ENCODE measurements around the gene GRIA1.

The GRIA1 gene

DNA sequence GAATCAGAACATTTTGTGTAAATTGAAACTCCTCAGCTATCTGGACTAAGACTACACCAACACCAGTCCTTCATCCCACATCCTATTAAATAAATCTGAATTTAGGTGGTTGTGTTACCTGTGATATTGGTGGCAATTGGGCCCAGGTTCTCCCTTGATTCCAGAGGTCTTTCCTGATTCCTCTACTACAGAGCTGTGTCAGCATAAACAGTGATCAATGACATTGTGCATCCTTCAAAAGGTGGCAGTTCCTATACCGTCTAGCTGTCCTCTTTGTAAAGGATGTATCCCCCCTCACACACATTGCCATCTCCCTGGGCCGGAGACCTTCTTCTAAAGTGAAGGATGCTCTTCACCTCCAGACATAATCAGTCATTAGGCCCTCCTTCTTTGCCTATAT is 309.0 kb downstream of the GRIA1 start:
- Histone ChIP-seq H3K27me3 (ENCODE audit: insufficient read depth, poor library complexity, severe bottlenecking) (no peaks in the 10 kb centered on the region), H3K4me3 (ENCODE audit: severe bottlenecking) (no peak overlapping the region), H3K27ac (ENCODE audit: poor library complexity, severe bottlenecking) (no peak overlapping the region), H3K36me3 (ENCODE audit: low read depth) (no peaks in the 10 kb centered on the region), H3K9me3 (ENCODE audit: severe bottlenecking) (no peaks in the 10 kb centered on the region), H3K4me1 (ENCODE audit: insufficient read depth, poor library complexity, severe bottlenecking) (no peaks in the 10 kb centered on the region)
- DNase-seq (ENCODE audit: low spot score) (no peak), ATAC-seq (ENCODE audit: low read depth) (no peak)
- TF ChIP-seq, protein P1, sequence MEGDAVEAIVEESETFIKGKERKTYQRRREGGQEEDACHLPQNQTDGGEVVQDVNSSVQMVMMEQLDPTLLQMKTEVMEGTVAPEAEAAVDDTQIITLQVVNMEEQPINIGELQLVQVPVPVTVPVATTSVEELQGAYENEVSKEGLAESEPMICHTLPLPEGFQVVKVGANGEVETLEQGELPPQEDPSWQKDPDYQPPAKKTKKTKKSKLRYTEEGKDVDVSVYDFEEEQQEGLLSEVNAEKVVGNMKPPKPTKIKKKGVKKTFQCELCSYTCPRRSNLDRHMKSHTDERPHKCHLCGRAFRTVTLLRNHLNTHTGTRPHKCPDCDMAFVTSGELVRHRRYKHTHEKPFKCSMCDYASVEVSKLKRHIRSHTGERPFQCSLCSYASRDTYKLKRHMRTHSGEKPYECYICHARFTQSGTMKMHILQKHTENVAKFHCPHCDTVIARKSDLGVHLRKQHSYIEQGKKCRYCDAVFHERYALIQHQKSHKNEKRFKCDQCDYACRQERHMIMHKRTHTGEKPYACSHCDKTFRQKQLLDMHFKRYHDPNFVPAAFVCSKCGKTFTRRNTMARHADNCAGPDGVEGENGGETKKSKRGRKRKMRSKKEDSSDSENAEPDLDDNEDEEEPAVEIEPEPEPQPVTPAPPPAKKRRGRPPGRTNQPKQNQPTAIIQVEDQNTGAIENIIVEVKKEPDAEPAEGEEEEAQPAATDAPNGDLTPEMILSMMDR (IDR thresholded peaks at IDR 0.05; ENCODE audit: poor library complexity, severe bottlenecking) = no peak

DNA sequence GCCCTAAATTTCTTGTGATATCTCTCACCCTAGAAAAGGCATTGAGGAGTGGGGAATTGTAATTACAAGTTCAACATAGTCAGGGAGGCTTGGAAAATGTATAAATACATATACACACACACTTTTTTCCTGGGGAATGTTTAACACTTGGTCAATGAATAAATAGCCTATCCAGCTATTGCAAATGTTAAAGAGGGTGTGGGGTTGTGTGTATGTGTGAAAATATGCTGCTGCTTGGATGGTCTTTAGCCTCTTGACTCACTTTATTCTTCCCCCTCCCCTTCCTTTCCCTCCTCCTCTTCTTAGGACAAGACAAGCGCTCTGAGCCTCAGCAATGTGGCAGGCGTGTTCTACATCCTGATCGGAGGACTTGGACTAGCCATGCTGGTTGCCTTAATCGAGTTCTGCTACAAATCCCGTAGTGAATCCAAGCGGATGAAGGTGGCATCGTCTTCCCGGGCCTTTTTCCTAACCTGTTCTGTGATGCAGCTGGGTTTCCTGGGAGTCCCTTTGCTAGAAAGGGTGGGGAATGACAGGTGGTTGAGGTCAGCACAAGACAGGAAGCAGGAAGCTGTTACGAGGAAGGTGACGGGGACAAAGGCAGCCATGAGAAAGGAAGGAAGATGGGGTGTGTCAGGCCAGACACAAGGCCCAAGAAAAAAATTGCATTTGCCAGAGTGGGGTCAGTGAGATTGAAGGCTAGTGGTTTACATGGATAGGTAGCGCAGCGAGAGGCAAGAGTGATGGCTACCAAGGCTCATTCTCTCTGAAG is 311.8 kb downstream of the GRIA1 start:
- Histone ChIP-seq H3K9me3 (ENCODE audit: severe bottlenecking) (no peaks in the 10 kb centered on the region), H3K27ac (ENCODE audit: poor library complexity, severe bottlenecking) (no peak overlapping the region), H3K4me3 (ENCODE audit: severe bottlenecking) (no peak overlapping the region), H3K36me3 (ENCODE audit: low read depth) (no peaks in the 10 kb centered on the region), H3K4me1 (ENCODE audit: insufficient read depth, poor library complexity, severe bottlenecking) (no peaks in the 10 kb centered on the region), H3K27me3 (ENCODE audit: insufficient read depth, poor library complexity, severe bottlenecking) (no peaks in the 10 kb centered on the region)
- DNase-seq (ENCODE audit: low spot score) = no peak
- TF ChIP-seq, protein P1 (IDR thresholded peaks at IDR 0.05; ENCODE audit: poor library complexity, severe bottlenecking) = no peak
- no peak for ATAC-seq (ENCODE audit: low read depth)

DNA sequence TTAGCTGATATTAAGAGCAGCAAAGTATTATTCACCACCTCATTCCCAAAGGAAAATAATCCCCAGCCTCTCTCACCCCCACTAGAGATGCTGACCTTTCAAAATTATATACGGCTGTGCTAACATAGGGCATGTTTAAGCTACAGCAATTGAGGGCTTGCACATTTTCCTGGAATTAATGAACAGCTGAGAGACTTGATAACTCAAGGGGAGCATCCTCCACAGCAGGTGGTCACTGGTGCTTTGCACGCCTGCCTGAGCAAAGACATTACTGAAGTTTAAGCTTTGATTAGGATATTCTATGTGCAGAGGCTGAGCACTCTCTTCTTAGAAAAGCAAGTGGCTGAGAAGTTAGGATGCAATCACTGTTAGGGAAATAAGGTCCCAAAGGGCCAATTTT is 317.3 kb downstream of the GRIA1 start:
- no peak for DNase-seq (ENCODE audit: low spot score)
- Histone ChIP-seq H3K27ac (ENCODE audit: poor library complexity, severe bottlenecking) (no peak overlapping the region), H3K36me3 (ENCODE audit: low read depth) (no peaks in the 10 kb centered on the region), H3K4me1 (ENCODE audit: insufficient read depth, poor library complexity, severe bottlenecking) (no peaks in the 10 kb centered on the region), H3K4me3 (ENCODE audit: severe bottlenecking) (no peak overlapping the region), H3K27me3 (ENCODE audit: insufficient read depth, poor library complexity, severe bottlenecking) (no peaks in the 10 kb centered on the region), H3K9me3 (ENCODE audit: severe bottlenecking) (no peaks in the 10 kb centered on the region)
- no peak for ATAC-seq (ENCODE audit: low read depth)
- TF ChIP-seq, protein P1 (IDR thresholded peaks at IDR 0.05; ENCODE audit: poor library complexity, severe bottlenecking) = no peak

DNA sequence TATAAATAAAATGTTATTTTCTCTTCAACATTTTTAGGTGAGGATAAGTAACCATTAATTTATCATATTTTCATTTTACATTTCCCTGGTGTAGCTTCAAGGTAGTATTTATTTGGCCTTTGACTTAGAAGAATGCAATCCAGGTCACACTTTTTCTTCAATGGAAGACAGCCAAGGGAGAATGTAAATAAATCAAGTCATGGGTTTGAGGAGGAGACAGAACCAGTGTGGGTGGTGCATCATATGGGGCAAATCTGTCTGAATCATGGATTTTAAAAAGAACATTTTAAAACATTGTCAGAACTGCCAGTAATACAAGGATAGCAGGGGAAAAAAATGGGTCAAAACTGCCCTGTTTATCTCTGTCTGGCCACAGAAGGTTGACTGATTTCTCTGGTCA is 318.7 kb downstream of the GRIA1 start:
- DNase-seq (ENCODE audit: low spot score) (no peak), ATAC-seq (ENCODE audit: low read depth) (no peak)
- TF ChIP-seq, protein P1 (IDR thresholded peaks at IDR 0.05; ENCODE audit: poor library complexity, severe bottlenecking) = no peak
- H3K27ac ChIP-seq (ENCODE audit: poor library complexity, severe bottlenecking) = no peak overlapping the region
- H3K4me3 ChIP-seq (ENCODE audit: severe bottlenecking) = no peak overlapping the region
- no peaks in the 10 kb centered on the region for H3K36me3 ChIP-seq (ENCODE audit: low read depth)
- no peaks in the 10 kb centered on the region for H3K27me3 ChIP-seq (ENCODE audit: insufficient read depth, poor library complexity, severe bottlenecking)
- no peaks in the 10 kb centered on the region for H3K4me1 ChIP-seq (ENCODE audit: insufficient read depth, poor library complexity, severe bottlenecking)
- no peaks in the 10 kb centered on the region for H3K9me3 ChIP-seq (ENCODE audit: severe bottlenecking)

DNA sequence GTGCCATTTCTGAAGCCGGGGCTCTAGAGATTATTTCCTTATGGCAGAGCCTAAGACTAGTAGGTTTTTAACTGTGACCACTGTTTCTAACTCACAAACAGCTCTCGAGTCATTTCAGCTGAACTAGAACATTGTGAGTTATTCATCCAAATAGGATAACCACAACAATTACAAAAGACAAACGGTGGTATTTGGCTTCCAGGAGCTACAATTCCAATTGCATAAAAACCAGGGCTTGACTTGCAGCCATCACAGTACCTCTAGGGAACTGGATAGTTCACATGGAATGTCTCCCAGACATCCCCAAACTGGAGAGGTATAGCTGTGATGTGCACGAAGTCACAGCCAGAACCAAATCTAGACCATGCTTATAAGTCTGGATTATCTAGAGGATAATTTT is 323.4 kb downstream of the GRIA1 start:
- Histone ChIP-seq H3K27me3 (ENCODE audit: insufficient read depth, poor library complexity, severe bottlenecking) (no peaks in the 10 kb centered on the region), H3K36me3 (ENCODE audit: low read depth) (no peaks in the 10 kb centered on the region), H3K4me3 (ENCODE audit: severe bottlenecking) (no peak overlapping the region), H3K4me1 (ENCODE audit: insufficient read depth, poor library complexity, severe bottlenecking) (peaks cover 5% of the 10 kb centered on the region), H3K27ac (ENCODE audit: poor library complexity, severe bottlenecking) (no peak overlapping the region), H3K9me3 (ENCODE audit: severe bottlenecking) (no peaks in the 10 kb centered on the region)
- TF ChIP-seq, protein P1 (IDR thresholded peaks at IDR 0.05; ENCODE audit: poor library complexity, severe bottlenecking) = no peak
- ATAC-seq (ENCODE audit: low read depth) = no peak
- no peak for DNase-seq (ENCODE audit: low spot score)
